Liver (tissue), 2 donors: Measurements from ENCODE around the gene EPB41L4B.

ENCODE experiments used
- CTCF ChIP-seq: fragments of 150-350 bp; IDR thresholded peaks from 2 replicates; pipeline ENCODE4 v1.5.1; 2017; ENCODE audit warnings: improper control_type of control experiment, low read depth, low read length; ENCODE audit not compliant: missing input control
- YY1 ChIP-seq: IDR thresholded peaks from 2 replicates; pipeline ENCODE4 v1.6.1; 2016; ENCODE audit warnings: antibody characterized with exemption, mild to moderate bottlenecking
- donor health status: healthy.

- no peak for TF ChIP-seq CTCF
- no peak for TF ChIP-seq YY1
Measured at GRCh38 chr9:109163194-109163593, 157.7 kb downstream of the EPB41L4B start.
